GM21515 (cell line): ENCODE measurements around the gene YES1.
"Not testable (repeated sequence)": the region's sequence is repeated elsewhere in the genome, so short reads cannot be mapped to it uniquely, and the experiment has no call there.

Experiments used
- ATAC-seq: cut with Tn5 transposase; IDR thresholded peaks from one replicate; pipeline ENCODE4 v1.9.1; 2021; ENCODE audit not compliant: unreplicated experiment

The YES1 gene

DNA sequence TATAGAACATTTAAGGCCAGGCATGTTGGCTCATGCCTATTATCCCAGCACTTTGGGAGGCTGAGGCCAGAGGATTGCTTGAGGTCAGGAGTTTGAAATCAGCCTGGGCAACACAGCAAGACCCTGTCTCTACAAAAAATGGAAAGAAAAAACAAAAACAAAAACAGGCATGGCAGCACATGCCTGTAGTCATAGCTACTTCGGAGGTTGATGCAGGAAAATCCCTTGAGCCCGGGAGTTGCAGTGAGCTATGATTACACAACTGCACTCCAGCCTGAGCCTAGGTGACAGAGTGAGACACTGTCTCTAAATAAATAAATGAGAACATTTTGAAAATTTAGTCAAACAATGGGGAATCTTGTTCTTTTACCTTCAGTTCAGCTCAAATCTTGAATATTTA, 12.1 kb upstream of the YES1 start:
- no peak for ATAC-seq

DNA sequence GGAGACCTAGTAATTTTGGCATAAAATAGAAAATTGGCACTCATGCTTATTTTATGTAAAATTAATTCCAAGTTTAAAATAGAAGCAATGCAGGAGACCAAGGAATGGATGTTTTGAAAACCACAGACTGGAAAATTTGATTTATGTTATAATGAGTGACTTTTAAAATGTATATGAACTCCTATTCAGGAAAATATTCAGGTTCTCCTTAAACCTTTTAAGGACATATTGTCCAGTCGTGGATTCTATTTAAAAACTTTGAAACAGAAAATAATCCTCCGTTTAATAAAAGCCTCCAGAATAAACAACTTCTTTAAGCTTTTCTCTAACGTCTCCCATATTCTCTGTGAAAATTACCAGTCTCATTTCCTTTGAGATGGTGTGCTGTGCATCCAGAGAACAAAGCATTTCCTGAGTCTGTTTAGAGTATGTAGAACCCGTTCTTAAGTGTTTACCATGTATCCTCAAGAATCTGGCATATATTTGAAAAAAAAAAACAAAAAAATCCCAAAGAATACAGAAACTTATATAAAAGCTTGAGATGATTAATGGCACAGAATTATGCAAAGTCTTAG, 8.6 kb upstream of the YES1 start:
- no peak for ATAC-seq

DNA sequence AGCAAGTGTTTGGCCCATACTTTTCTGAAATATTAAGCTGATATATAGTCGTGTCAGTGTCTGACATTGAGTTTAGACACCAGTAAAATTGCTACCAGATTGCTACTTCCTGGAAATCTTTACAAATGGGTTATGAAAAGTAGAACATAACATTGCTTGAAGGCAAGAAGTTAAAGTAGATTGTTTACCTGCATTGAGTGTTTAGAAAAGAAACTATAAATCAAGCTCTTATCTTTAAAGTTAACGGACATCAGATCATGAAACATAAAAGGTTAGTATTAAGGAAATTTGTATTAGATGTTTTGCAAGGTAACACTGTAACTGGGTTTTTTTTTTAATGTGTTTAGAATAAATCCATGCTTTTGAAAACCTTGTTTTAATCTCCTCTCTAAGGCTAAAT, 4.8 kb upstream of the YES1 start:
- no peak for ATAC-seq

GRCh38 chr18:816088-816653, 4.1 kb upstream of the YES1 start:
- no peak for ATAC-seq

DNA sequence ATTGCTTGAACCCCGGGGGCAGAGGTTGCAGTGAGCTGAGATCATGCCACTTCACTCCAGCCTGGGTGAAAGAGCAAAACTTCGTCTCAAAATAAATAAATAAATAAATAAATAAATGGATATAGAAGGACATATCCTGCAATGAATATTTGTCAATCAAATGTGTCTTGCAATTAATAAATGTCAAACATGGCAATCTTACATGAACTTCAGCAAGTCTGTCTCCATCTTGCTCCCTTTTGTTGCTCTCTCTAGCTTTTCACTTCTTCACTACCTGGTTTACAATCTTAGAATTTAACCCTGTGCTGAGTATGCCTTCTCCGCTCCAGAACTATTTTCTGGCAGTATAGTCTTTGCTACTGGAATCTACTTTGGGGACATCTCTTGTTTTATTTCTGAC, 3.3 kb upstream of the YES1 start:
- no peak for ATAC-seq

DNA sequence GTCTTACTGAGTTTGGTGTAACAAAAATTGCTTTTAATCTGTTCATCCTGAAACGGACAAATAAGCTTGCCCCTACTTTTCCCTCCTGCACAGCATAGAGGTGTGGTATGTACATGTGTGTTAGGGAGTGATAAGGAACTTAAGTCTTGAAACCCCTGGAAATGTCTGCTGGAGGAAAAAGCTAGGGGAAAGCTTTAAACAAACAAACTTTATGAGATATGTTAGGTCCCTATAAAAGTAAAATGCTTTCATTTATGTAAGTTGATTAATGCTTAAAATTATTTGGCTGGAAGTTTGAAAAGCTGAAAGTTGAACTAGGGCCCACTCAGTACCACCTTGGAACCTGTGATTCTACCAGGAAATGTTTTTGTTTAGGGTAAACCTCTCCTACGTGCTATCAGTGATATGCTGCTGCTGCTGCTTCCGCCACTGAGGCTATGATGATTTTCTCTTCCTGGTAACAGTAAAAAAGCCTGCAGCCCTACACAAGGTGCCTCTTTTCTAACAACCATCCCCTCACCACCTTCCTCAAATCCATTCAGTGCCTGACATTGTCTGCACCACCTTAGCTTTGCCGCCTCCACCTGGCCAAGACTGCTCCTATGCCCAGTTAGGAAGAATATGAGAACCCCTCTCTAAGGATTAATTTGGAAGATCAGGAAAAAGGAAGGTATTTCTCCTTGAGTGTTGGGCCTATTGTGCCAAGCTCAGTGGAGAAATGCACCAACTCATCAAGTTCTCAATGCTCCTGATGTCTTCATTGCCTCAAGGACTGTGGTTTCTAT, 2.5 kb upstream of the YES1 start:
- ATAC-seq, result no peak

DNA sequence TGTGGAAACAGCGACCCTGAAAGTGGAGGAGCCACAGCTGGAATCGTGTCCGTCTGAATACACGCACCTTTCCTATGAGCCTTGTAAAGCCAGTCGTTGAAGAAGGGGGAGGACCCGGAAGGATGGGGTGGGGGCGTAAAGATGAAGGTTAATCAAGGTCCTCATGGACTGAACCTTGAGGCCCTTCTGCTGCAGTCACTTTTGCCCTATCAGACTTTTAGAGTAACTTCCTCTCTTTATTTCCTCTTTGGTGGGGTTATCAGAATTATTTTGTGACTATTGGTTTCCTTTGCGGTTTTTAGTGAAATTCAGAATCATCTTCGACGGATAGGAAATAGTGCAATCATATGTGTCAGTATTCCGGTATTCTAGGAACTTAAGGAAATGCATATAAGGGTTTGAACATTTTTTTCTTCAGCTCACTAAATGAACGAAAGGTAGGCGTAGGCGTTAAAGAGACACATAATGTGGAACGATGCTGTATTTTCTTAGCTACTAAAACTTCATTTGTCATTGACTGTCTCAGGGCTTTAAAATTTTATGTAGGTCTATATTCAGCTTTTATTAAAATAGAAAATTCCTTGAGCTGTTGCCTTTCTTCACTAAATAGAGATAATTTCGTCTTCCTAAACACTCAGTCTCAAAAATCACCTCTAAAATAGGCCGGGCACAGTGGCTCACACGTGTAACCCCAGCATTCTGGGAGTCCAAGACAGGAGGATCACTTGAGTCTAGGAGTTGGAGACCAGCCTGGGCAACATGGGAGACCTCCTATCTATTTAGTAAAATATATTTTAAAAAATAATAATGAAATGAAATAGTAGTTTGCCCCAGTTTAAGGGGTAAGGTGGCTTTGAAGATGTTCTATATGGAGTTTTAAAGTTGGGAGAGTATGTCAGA, 1.4 kb upstream of the YES1 start:
- ATAC-seq, result no peak

DNA sequence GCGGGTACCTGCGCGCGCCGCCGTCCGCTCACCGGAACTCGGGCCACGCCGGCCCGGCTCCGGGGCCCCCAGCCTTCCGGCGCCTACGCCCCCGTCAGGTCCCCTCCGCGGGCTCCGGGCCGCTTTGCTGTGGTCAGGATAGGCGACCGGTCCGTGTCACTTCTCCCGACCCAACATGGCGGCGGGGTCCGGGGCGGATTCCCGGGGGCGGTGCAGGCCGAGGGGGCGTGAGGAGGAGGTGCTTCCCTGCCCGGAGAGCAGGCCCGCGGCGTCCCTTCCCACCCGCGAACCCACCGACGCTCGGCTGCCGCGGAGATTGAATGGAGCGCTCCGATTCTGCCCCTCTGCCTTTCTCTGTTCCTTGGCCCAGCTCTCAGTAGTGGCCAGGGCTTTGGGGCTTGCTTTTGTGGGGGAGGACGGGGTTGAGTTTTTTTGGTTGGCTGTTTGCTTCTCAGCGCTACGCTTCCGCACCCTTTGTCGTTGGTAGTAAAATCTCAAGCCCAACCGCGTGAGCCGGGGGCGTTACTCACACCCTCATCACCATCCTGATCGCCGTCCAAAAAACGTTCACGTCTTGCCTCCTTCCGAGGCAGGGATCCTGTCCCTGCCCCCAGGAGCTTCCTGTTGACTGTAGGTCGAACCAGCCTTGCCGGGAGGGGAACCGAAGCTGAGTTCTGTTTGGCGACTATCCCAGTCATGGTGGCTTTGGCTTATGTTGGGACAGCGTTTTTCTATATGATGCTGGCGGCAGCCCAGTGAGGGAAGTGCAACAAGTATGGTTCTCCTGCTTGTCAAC, 532 bp upstream of the YES1 start:
- ATAC-seq, result peak; percentile 45

DNA sequence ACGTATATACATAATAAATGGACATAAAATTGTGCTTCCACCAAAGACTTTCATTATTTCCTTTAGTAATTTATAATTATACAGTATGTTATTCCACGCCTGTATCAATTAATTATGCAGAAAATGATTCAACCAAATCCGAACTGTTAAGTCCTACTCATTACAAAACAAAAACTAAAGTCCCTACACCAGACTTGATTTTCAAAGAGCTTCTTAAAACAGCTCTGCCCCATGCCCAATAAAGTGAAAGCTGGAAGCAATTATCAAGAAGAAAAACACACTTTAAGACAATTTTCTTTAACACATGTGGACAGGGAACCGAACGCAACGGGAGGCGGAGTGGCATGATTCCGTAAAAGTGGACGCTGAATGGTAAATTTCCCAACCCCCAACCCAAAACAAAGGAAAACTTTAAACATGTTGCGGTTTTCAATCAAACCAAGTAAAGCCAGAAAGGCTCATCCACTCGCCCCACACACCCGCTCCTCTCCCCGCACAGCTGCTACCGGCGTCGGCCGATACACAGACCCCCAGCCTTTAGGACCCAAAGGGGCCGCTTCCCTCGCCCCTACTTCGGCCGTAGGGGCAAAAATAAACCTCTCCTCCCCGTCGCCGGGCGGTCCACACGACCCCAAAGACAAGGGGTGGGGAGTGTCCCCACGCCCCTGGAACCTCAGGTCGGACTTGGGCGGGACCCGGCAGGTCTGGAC, 705 bp downstream of the YES1 start:
- peak; percentile 9 for ATAC-seq

GRCh38 chr18:809985-810642, 1.9 kb downstream of the YES1 start:
- no peak for ATAC-seq

- ATAC-seq, result not testable (repeated sequence)
Observed at GRCh38 chr18:809228-809627, 2.8 kb downstream of the YES1 start.

DNA sequence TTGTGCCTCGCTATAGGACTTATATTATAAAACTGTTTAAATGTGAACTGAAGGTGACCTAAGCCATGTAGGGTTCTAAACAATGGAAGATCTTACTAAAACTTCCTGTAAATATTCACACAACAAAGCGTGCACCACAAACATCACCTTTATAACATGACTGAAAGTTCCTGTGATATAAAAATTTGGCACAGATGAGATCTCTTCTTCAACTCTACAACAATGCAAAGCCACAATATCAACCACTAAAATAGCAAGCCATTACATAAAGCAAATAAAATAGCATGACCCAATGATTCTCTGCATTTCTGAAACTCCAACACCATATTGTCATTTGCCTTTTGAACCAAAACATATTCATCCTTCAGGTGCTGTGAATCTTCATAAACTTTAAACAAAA, 3.5 kb downstream of the YES1 start:
- no peak for ATAC-seq

GRCh38 chr18:808086-808485, 4.0 kb downstream of the YES1 start:
- ATAC-seq, result no peak

GRCh38 chr18:805755-806110, 6.3 kb downstream of the YES1 start:
- ATAC-seq, result peak; percentile 41

DNA sequence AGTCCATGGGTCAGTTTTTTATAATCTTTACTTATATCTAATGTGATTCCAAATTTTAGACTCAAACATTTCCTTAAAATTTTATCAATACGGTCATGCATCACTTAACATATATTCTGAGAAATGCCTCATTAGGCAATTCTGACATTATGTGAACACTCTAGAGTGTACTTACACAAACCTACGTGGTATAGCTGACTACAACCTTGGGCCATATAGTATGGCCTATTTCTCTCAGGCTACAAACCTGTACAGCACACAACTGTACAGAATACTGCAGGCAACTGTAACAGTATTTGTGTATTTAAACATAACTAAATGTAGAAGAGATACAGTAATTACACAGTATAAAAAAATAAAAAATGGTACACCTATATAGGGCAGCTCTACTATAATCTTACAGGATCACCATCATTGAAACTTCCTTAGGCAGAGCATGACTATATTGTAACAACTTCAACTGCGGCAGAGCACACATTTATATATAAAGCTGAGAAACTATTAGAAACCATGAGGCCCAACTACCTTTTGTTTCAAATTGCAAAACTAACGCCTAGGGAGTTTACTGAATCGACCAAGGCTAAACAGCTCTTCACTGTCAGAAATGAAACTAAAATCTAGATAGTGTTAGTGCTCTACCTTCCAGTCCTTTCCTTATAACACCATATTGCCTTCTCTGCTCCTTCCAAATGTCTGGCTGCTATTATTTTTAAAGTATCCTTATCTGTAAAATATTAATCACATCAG, 6.9 kb downstream of the YES1 start:
- peak; percentile 41 for ATAC-seq

DNA sequence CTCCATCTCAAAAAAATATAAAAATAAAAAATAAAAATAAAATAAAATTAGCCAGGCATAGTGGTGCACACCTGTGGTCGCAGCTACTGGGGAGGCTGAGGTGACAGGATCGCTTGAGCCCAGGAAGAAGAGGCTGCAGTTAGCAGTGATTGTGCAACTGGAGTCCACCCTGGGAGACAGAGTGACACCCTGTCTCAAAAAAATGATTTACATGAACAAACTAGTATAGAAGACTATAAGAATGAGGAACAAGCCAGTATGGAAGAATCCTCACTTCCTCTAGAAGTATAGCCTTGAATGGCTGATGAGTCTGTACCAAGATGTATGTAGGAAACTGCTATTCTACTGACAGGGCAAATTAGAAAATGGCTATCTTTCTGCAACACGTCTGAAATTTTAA, 10.9 kb downstream of the YES1 start:
- no peak for ATAC-seq

- ATAC-seq, result no peak
Observed at GRCh38 chr18:799943-800342, 12.1 kb downstream of the YES1 start.

DNA sequence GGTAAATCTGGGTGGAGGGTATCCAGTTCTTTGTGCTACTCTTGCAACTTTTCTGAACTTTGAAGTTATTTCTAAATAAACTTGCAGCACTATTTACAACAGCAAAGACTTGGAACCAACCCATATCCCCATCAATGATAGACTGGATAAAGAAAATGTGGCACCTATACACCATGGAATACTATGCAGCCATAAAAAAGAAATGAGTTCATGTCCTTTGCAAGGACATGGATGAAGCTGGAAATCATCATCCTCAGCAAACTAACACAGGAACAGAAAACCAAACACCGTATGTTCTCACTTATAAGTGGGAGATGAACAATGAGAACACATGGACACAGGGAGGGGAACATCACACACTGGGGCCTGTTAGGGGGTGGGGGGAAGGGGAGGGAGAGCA, 16.7 kb downstream of the YES1 start:
- ATAC-seq, result not testable (repeated sequence)

DNA sequence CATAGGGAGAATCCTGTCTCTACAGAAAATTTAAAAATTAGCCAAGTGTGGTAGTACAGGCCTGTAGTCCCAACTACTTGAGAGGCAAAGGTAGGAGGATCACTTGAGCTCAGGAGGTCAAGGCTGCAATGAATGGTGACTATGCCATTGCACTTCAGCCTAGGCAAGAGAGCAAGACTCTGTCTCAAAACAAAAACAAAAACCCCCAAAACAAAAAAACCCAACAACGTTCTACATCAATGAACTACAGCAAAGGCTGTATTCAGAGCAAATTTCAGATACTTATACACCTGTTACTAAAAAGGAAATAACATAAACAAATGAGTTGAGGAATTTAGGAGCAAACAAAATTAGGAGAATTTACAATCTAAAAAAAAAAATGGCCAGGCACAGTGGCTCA, 22.6 kb downstream of the YES1 start:
- ATAC-seq, result no peak
